Measurements from ENCODE around the gene IL5. TPM values are rescaled to one million over a fixed set of nuclear protein-coding genes. Genes with fewer than 3 reads are reported as not detected.

The IL5 gene
- total RNA-seq, 1 experiment from 2014 or later = not detected

DNA sequence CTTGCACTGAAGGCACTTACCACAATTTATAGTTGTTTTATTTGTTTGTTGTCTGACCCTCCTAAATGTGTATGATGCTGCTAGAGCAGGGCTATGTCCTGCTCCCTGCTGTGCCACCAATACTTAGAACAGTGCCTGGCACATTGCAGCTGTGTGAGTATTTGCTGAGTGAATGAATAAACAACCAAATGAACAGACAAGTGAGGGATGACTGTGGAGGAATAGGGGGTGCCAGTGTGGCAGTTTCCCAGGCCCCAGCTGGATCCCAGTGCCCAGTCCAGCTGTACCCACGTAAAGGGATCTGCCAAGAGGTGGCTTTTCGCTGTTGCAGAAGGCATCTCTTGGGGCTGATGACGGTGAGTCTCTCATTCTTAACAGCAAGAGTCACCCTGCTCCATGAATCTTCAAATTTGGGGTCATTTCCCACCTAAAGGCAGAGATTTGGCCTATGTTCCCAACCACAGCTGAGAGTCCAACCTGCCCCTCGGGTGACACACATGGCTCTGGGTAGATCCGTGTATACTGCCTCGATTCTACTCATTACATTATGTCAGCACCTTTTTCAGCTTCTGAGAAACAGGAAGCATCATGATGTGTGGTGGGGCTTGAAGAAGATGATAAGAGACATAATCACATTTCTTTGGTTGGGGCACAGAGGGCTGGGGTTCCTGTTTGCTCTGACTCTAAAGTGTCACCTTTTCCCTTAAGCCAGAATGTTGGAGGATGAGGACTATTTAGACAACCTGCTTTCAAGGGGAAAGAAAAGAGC lies 14.3 kb downstream of the IL5 start:
- no peak for DNase-seq
- H3K27ac ChIP-seq (ENCODE audit: low read length) = no peak overlapping the region
- no peaks in the 10 kb centered on the region for H3K79me2 ChIP-seq (ENCODE audit: low read length)
- no peaks in the 10 kb centered on the region for H4K20me1 ChIP-seq (ENCODE audit: low read length)
- no peak for TF ChIP-seq EZH2phosphoT487 (IDR thresholded peaks at IDR 0.05; ENCODE audit: borderline replicate concordance, low read length)
- no peak for TF ChIP-seq EZH2 (IDR thresholded peaks at IDR 0.05; ENCODE audit: low read length, unreplicated experiment)
- TF ChIP-seq, protein P1, sequence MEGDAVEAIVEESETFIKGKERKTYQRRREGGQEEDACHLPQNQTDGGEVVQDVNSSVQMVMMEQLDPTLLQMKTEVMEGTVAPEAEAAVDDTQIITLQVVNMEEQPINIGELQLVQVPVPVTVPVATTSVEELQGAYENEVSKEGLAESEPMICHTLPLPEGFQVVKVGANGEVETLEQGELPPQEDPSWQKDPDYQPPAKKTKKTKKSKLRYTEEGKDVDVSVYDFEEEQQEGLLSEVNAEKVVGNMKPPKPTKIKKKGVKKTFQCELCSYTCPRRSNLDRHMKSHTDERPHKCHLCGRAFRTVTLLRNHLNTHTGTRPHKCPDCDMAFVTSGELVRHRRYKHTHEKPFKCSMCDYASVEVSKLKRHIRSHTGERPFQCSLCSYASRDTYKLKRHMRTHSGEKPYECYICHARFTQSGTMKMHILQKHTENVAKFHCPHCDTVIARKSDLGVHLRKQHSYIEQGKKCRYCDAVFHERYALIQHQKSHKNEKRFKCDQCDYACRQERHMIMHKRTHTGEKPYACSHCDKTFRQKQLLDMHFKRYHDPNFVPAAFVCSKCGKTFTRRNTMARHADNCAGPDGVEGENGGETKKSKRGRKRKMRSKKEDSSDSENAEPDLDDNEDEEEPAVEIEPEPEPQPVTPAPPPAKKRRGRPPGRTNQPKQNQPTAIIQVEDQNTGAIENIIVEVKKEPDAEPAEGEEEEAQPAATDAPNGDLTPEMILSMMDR (conservative IDR thresholded peaks at IDR 0.05; ENCODE audit: low read depth, low read length) = no peak
- H3K4me2 ChIP-seq (ENCODE audit: low read length) = no peak overlapping the region
- no peaks in the 10 kb centered on the region for H3K9me3 ChIP-seq (ENCODE audit: low read length)
- POLR2A ChIA-PET (ENCODE audit: unreplicated experiment) = no interaction called here
- H3K36me3 ChIP-seq (ENCODE audit: low read depth, low read length) = no peaks in the 10 kb centered on the region
- H3K9ac ChIP-seq (ENCODE audit: low read length) = no peak overlapping the region
- BruUV-seq (replicated peaks) = no TSS peak
- H3K27me3 ChIP-seq (ENCODE audit: low read length) = no peaks in the 10 kb centered on the region
- H3K9me2 ChIP-seq (replicated peaks; ENCODE audit: low read length) = no peaks in the 10 kb centered on the region
- H2AFZ ChIP-seq (ENCODE audit: low read length) = no peak overlapping the region
- CTCF ChIA-PET = no interaction called here
- intact Hi-C loops (cut with micrococcal nuclease) = loop anchor here (5.0 to 10.0 kb wide), 2 partner anchors 186 to 293 kb away; no protein-coding TSS in a partner anchor
- ATAC-seq = no peak
- no peaks in the 10 kb centered on the region for H3F3A ChIP-seq (ENCODE audit: low read length, unreplicated experiment)
- H3K4me3 ChIP-seq (ENCODE audit: low read length) = no peak overlapping the region
- H3K4me1 ChIP-seq (ENCODE audit: insufficient read depth, low read length) = no peaks in the 10 kb centered on the region

DNA sequence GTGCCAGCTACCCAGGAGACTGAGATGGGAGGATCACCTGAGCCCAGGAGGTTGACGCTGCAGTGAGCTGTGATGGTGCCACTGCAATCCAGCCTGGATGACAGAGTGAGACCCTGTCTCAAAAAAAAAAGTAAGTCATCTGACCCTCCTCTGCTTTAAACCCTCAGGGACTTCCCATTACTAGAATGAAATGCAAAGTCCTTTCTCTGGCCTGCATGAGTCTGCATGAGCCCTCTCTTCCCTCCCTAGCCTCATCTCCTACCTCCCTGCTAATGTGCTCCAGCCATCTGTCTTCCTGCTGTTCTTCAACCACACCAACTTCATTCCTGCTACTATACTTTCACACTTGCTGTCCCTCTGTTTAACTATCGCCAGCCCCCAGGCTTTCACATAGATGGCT lies 15.3 kb downstream of the IL5 start:
- H4K20me1 ChIP-seq (ENCODE audit: low read length) = no peaks in the 10 kb centered on the region
- H2AFZ ChIP-seq (ENCODE audit: low read length) = no peak overlapping the region
- no peak overlapping the region for H3K4me3 ChIP-seq (ENCODE audit: low read length)
- BruUV-seq (replicated peaks) = no TSS peak
- DNase-seq (no peak), ATAC-seq (no peak)
- no peak overlapping the region for H3K27ac ChIP-seq (ENCODE audit: low read length)
- H3F3A ChIP-seq (ENCODE audit: low read length, unreplicated experiment) = no peaks in the 10 kb centered on the region
- no peaks in the 10 kb centered on the region for H3K9me3 ChIP-seq (ENCODE audit: low read length)
- CTCF ChIA-PET = no interaction called here
- TF ChIP-seq EZH2phosphoT487 (IDR thresholded peaks at IDR 0.05; ENCODE audit: borderline replicate concordance, low read length) (no peak), EZH2 (IDR thresholded peaks at IDR 0.05; ENCODE audit: low read length, unreplicated experiment) (no peak)
- TF ChIP-seq, protein P1 (conservative IDR thresholded peaks at IDR 0.05; ENCODE audit: low read depth, low read length) = no peak
- H3K36me3 ChIP-seq (ENCODE audit: low read depth, low read length) = no peaks in the 10 kb centered on the region
- POLR2A ChIA-PET (ENCODE audit: unreplicated experiment) = no interaction called here
- H3K9me2 ChIP-seq (replicated peaks; ENCODE audit: low read length) = no peaks in the 10 kb centered on the region
- intact Hi-C loops (cut with micrococcal nuclease) = loop anchor here (5.0 to 10.0 kb wide), 2 partner anchors 187 to 294 kb away; no protein-coding TSS in a partner anchor
- no peak overlapping the region for H3K4me2 ChIP-seq (ENCODE audit: low read length)
- H3K9ac ChIP-seq (ENCODE audit: low read length) = no peak overlapping the region
- no peaks in the 10 kb centered on the region for H3K79me2 ChIP-seq (ENCODE audit: low read length)
- no peaks in the 10 kb centered on the region for H3K4me1 ChIP-seq (ENCODE audit: insufficient read depth, low read length)
- no peaks in the 10 kb centered on the region for H3K27me3 ChIP-seq (ENCODE audit: low read length)

DNA sequence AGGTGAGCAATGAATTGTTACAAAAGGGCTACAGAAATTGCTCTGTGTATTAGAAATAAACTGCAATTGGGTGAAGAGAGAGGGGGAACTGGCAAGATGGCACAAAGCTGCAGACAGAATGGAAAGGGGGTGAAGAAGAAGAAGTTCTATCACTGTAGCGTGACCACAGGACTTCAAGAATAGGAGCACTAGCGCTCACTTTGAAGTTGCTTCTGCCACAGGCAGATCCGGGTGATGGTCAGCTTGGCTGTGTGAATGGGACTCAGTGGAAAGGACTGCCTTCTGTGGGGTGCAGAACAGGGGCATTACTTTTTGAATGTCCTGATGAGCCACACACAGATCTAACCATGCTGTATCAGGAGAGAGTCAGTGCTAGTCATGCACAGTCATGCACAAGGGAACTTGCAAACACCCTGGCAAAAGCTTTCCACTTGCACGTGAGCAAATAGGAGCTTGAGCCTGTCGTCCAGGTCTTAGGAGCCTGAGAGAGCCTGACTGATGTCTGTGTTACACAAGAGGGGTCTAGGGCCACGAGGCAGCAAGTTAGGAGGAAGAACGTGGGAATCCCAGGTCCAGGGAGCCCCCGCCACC lies 16.3 kb downstream of the IL5 start:
- Histone ChIP-seq H4K20me1 (ENCODE audit: low read length) (no peaks in the 10 kb centered on the region), H3K4me3 (ENCODE audit: low read length) (no peak overlapping the region), H3F3A (ENCODE audit: low read length, unreplicated experiment) (no peaks in the 10 kb centered on the region), H3K79me2 (ENCODE audit: low read length) (no peaks in the 10 kb centered on the region), H3K9me3 (ENCODE audit: low read length) (no peaks in the 10 kb centered on the region), H3K27me3 (ENCODE audit: low read length) (no peaks in the 10 kb centered on the region), H3K36me3 (ENCODE audit: low read depth, low read length) (no peaks in the 10 kb centered on the region), H3K4me2 (ENCODE audit: low read length) (peak overlapping the region; percentile 80), H3K27ac (ENCODE audit: low read length) (no peak overlapping the region), H3K4me1 (ENCODE audit: insufficient read depth, low read length) (no peaks in the 10 kb centered on the region), H2AFZ (ENCODE audit: low read length) (peak overlapping the region; percentile 72), H3K9ac (ENCODE audit: low read length) (no peak overlapping the region), H3K9me2 (replicated peaks; ENCODE audit: low read length) (no peaks in the 10 kb centered on the region)
- intact Hi-C loops (cut with micrococcal nuclease) = loop anchor here (5.0 to 10.0 kb wide), 2 partner anchors 188 to 295 kb away; no protein-coding TSS in a partner anchor
- POLR2A ChIA-PET (ENCODE audit: unreplicated experiment) = no interaction called here
- peak; percentile 11 for DNase-seq
- peak; percentile 44 for ATAC-seq
- CTCF ChIA-PET = interaction anchor here (0.6 kb wide), 3 partner anchors 14 to 293 kb away, joined by 3 to 4 read pairs (median 3); no protein-coding TSS in a partner anchor
- TF ChIP-seq EZH2phosphoT487 (IDR thresholded peaks at IDR 0.05; ENCODE audit: borderline replicate concordance, low read length) = no peak
- TF ChIP-seq EZH2 (IDR thresholded peaks at IDR 0.05; ENCODE audit: low read length, unreplicated experiment) = no peak
- TF ChIP-seq, protein P1 (conservative IDR thresholded peaks at IDR 0.05; ENCODE audit: low read depth, low read length) = no peak; the same call in 1 of the 2 replicates
- no TSS peak for BruUV-seq (replicated peaks)
